DOHH2 (cell line): ENCODE data around the gene GNB1L.

Experiments used
- H3F3A ChIP-seq: fragments of 200-600 bp; sonication (generic), shearing (Covaris generic); 2 replicates; pipeline ENCODE4 v1.6.0; 2016; ENCODE audit warnings: antibody characterized with exemption, mild to moderate bottlenecking; ENCODE audit not compliant: control insufficient read depth, insufficient read depth
- H3K27ac ChIP-seq: fragments of 200-600 bp; sonication (generic); 2 replicates; pipeline ENCODE4 v1.5.1; 2014; ENCODE audit warnings: low read depth, mild to moderate bottlenecking, low read length, moderate library complexity
- H3K27me3 ChIP-seq: fragments of 200-600 bp; sonication (generic); 2 replicates; pipeline ENCODE4 v1.6.1; 2014; ENCODE audit warnings: mild to moderate bottlenecking, low read length, mixed read lengths; ENCODE audit not compliant: control insufficient read depth
- H3K36me3 ChIP-seq: fragments of 200-600 bp; sonication (generic); 2 replicates; pipeline ENCODE4 v1.6.1; 2014; ENCODE audit warnings: mild to moderate bottlenecking, low read length, moderate library complexity, mixed read lengths; ENCODE audit not compliant: control insufficient read depth
- H3K4me1 ChIP-seq: fragments of 200-600 bp; sonication (generic); 2 replicates; pipeline ENCODE4 v1.6.1; 2014; ENCODE audit warnings: mild to moderate bottlenecking, low read length, mixed read lengths; ENCODE audit not compliant: control insufficient read depth
- H3K4me2 ChIP-seq: fragments of 200-600 bp; sonication (generic); 2 replicates; pipeline ENCODE4 v1.6.0; 2014; ENCODE audit warnings: mild to moderate bottlenecking, low read length, moderate library complexity
- H3K4me3 ChIP-seq: fragments of 200-600 bp; sonication (generic); 2 replicates; pipeline ENCODE4 v1.5.1; 2014; ENCODE audit warnings: mild to moderate bottlenecking, low read length, mixed read lengths
- H3K79me2 ChIP-seq: fragments of 200-600 bp; sonication (generic); 2 replicates; pipeline ENCODE4 v1.6.1; 2014; ENCODE audit warnings: mild to moderate bottlenecking, low read length, mixed read lengths; ENCODE audit not compliant: control insufficient read depth
- H3K9me2 ChIP-seq: fragments of 200-600 bp; sonication (generic); replicated peaks from 2 replicates; pipeline ENCODE4 v1.6.1; 2014; ENCODE audit warnings: mild to moderate bottlenecking, low read length, mixed read lengths; ENCODE audit not compliant: control insufficient read depth
- H3K9me3 ChIP-seq: fragments of 200-600 bp; sonication (generic); 2 replicates; pipeline ENCODE4 v1.6.1; 2014; ENCODE audit warnings: antibody characterized with exemption, low read length, mixed read lengths; ENCODE audit not compliant: control insufficient read depth, insufficient read depth
- H4K20me1 ChIP-seq: fragments of 200-600 bp; sonication (generic); 2 replicates; pipeline ENCODE4 v1.6.0; 2014; ENCODE audit warnings: low read depth, mild to moderate bottlenecking, antibody characterized with exemption, low read length, moderate library complexity; ENCODE audit not compliant: control insufficient read depth, insufficient read depth
- EZH2phosphoT487 ChIP-seq: fragments of 200-600 bp; sonication (generic); IDR thresholded peaks from 2 replicates; pipeline ENCODE4 v1.6.1; 2017; ENCODE audit warnings: borderline replicate concordance, mild to moderate bottlenecking, antibody characterized with exemption, low read length, moderate library complexity, mixed read lengths
- TF ChIP-seq, protein P1 (sequence below): fragments of 200-600 bp; sonication (generic); IDR thresholded peaks from one replicate; pipeline ENCODE4 v1.5.1; 2014; ENCODE audit warnings: antibody characterized with exemption, mild to moderate bottlenecking, low read depth, low read length; ENCODE audit not compliant: poor library complexity, severe bottlenecking

GNB1L gene

DNA sequence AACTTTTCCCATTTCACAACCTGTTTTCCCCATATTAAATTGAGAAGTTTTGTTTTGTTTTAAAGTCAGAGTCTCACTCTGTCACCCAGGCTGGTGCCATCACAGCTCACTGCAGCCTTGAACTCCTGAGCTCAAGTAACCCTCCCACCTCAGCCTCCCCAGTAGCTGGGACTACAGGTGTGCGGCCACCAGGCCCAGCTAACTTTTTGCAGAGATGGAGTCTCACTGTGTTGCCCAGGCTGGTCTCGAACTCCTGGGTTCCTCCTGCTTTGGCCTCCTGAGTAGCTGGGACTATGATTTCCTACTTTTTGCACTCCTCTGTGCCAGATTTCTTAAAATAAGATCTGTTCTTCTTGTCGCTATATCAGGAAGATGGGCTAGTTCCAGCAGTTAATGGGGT lies 44.9 kb downstream of the GNB1L start:
- no peaks in the 10 kb centered on the region for H4K20me1 ChIP-seq
- no peaks in the 10 kb centered on the region for H3K9me3 ChIP-seq
- H3K79me2 ChIP-seq = no peaks in the 10 kb centered on the region
- H3K36me3 ChIP-seq = no peaks in the 10 kb centered on the region
- no peak overlapping the region for H3K4me2 ChIP-seq
- H3K27me3 ChIP-seq = no peaks in the 10 kb centered on the region
- H3K4me3 ChIP-seq = no peak overlapping the region
- no peak for TF ChIP-seq EZH2phosphoT487
- TF ChIP-seq, protein P1, sequence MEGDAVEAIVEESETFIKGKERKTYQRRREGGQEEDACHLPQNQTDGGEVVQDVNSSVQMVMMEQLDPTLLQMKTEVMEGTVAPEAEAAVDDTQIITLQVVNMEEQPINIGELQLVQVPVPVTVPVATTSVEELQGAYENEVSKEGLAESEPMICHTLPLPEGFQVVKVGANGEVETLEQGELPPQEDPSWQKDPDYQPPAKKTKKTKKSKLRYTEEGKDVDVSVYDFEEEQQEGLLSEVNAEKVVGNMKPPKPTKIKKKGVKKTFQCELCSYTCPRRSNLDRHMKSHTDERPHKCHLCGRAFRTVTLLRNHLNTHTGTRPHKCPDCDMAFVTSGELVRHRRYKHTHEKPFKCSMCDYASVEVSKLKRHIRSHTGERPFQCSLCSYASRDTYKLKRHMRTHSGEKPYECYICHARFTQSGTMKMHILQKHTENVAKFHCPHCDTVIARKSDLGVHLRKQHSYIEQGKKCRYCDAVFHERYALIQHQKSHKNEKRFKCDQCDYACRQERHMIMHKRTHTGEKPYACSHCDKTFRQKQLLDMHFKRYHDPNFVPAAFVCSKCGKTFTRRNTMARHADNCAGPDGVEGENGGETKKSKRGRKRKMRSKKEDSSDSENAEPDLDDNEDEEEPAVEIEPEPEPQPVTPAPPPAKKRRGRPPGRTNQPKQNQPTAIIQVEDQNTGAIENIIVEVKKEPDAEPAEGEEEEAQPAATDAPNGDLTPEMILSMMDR = no peak
- no peaks in the 10 kb centered on the region for H3F3A ChIP-seq
- H3K27ac ChIP-seq = no peak overlapping the region
- H3K4me1 ChIP-seq = no peaks in the 10 kb centered on the region
- H3K9me2 ChIP-seq = no peaks in the 10 kb centered on the region

DNA sequence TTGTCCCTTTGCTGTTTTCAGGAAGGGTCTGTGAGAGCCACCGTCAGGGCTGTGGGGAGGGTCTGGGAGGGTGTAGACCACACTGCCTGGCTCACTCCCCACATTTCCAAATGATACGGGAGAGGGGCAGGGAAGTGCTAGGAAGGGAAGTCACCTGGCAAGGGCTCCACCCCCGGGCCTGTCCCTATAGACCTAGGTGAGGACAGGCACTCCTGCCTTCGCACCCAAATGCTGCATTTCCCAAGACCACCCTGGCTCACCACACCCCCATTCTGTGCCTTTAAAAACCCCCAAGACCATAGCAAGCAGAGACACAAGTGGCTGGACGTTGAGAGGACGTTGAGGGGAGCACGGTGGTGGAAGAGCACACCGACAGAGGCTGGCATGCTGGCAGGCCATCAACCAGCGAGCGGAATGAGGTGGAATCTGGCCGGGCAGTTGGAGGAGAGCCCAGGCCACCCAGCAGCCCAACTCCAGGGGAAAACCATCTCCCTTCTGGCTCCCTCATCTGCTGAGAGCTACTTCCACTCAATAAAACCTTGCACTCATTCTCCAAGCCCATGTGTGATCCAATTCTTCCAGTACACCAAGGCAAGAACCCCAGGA lies 45.7 kb downstream of the GNB1L start:
- H3K27me3 ChIP-seq = no peaks in the 10 kb centered on the region
- H3K4me1 ChIP-seq = no peaks in the 10 kb centered on the region
- no peaks in the 10 kb centered on the region for H4K20me1 ChIP-seq
- no peaks in the 10 kb centered on the region for H3K36me3 ChIP-seq
- H3K9me3 ChIP-seq = no peaks in the 10 kb centered on the region
- no peaks in the 10 kb centered on the region for H3K79me2 ChIP-seq
- no peaks in the 10 kb centered on the region for H3F3A ChIP-seq
- H3K4me2 ChIP-seq = no peak overlapping the region
- H3K9me2 ChIP-seq = no peaks in the 10 kb centered on the region
- H3K27ac ChIP-seq = no peak overlapping the region
- H3K4me3 ChIP-seq = no peak overlapping the region
- TF ChIP-seq, protein P1 = no peak
- no peak for TF ChIP-seq EZH2phosphoT487

DNA sequence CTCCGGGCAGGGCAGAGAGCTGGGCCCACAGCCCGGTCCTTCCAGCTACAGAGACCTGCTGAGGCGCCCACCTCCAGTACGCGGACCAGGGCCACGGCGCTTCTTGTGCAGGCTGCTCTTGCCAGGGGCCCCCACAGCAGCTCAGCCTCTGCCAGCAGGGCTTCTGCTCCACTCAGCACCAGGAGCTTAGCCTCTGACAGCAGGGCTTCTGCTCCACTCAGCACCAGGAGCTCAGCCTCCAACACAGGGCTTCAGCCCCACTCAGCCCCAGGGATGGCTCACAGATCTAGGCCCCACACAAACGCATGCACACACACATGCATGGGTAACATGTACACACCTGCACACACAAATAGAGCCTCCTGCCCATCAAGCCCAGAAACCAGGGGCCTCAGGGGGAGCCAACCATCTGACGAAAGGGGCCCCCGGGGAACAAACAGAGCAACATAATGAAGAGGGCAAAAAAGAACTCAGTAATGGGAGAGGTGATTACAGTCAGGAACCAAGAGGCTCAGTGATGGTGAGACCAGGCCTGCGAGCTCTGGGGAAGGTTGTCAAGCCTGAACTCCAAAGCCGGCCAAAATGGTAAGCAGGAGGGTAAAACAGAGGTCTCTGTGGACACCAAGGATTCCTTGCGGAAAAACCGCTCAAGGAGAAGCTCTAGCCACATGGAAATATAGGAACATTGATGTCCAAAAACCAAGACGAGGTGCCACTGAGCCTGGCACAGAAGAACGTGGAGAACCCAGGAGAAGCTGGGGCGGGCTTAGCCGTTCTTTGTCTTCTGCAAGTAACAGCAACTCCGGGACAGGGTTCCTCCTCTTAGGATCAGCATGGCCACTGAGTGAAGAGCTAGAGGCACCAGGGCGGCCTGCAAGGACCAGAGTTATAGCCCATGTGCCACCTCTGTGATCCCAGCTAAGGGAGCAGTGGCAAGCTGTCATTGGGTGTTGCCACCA lies 46.5 kb downstream of the GNB1L start:
- no peaks in the 10 kb centered on the region for H3K36me3 ChIP-seq
- no peaks in the 10 kb centered on the region for H4K20me1 ChIP-seq
- H3K27ac ChIP-seq = no peak overlapping the region
- H3K4me2 ChIP-seq = no peak overlapping the region
- no peaks in the 10 kb centered on the region for H3K27me3 ChIP-seq
- no peaks in the 10 kb centered on the region for H3F3A ChIP-seq
- no peaks in the 10 kb centered on the region for H3K4me1 ChIP-seq
- H3K79me2 ChIP-seq = no peaks in the 10 kb centered on the region
- H3K9me3 ChIP-seq = no peaks in the 10 kb centered on the region
- no peak overlapping the region for H3K4me3 ChIP-seq
- no peaks in the 10 kb centered on the region for H3K9me2 ChIP-seq
- TF ChIP-seq EZH2phosphoT487 = no peak
- TF ChIP-seq, protein P1 = no peak
